SK-N-MC (cell line): ENCODE data around the gene FSIP1.

Experiments used
- EZH2 ChIP-seq: fragments of 200-600 bp; sonication (generic); IDR thresholded peaks from one replicate; pipeline ENCODE4 v1.6.1; 2017; ENCODE audit warnings: antibody characterized with exemption
- FOXP2 ChIP-seq: optimal IDR thresholded peaks from 2 replicates; pipeline ENCODE3; 2011; ENCODE audit warnings: mild to moderate bottlenecking, moderate library complexity; ENCODE audit not compliant: insufficient read depth; ENCODE audit errors: extremely low read length, control extremely low read depth
- POLR2AphosphoS5 ChIP-seq: IDR thresholded peaks from 2 replicates; pipeline ENCODE4 v1.6.1; 2012; ENCODE audit warnings: mild to moderate bottlenecking, low read depth, low read length, borderline replicate concordance

GRCh38 chr15:39746714-39747276 lies 35.8 kb downstream of the FSIP1 start:
- TF ChIP-seq EZH2 (no peak), POLR2AphosphoS5 (no peak), FOXP2 (no peak)
